HEK293 (cell line): ENCODE data around the gene TMCC1.
A peak's percentile ranks its signal among the peaks of the same experiment; 100 is the strongest.

Source experiments
- CTCF ChIP-seq: fragments of 450-650 bp; formaldehyde crosslinking; IDR thresholded peaks from 2 replicates; pipeline ENCODE4 v1.5.1; 2016; ENCODE audit warnings: missing biosample characterization, missing genetic modification characterization
- PRDM1 ChIP-seq: fragments of 450-650 bp; formaldehyde crosslinking; IDR thresholded peaks from 2 replicates; pipeline ENCODE4; 2016; ENCODE audit warnings: missing biosample characterization, missing genetic modification characterization
- ZFP3 ChIP-seq: fragments of 450-650 bp; formaldehyde crosslinking; IDR thresholded peaks from 2 replicates; pipeline ENCODE4 v1.5.1; 2016; ENCODE audit warnings: low read depth, missing biosample characterization, missing genetic modification characterization
- ZNF248 ChIP-seq: fragments of 450-650 bp; formaldehyde crosslinking; IDR thresholded peaks from 2 replicates; pipeline ENCODE4 v1.5.1; 2017; ENCODE audit warnings: missing biosample characterization, missing genetic modification characterization
- ZNF416 ChIP-seq: fragments of 450-650 bp; formaldehyde crosslinking; IDR thresholded peaks from 2 replicates; pipeline ENCODE4 v1.5.1; 2016; ENCODE audit warnings: missing biosample characterization, missing genetic modification characterization
- ZNF629 ChIP-seq: fragments of 450-650 bp; formaldehyde crosslinking; IDR thresholded peaks from 2 replicates; pipeline ENCODE4 v1.5.1; 2017; ENCODE audit warnings: missing biosample characterization, missing genetic modification characterization
- TF ChIP-seq, protein P1 (sequence below): fragments of 450-650 bp; formaldehyde crosslinking; IDR thresholded peaks from 2 replicates; pipeline ENCODE4 v1.5.1; 2017; ENCODE audit warnings: missing biosample characterization, missing genetic modification characterization

DNA sequence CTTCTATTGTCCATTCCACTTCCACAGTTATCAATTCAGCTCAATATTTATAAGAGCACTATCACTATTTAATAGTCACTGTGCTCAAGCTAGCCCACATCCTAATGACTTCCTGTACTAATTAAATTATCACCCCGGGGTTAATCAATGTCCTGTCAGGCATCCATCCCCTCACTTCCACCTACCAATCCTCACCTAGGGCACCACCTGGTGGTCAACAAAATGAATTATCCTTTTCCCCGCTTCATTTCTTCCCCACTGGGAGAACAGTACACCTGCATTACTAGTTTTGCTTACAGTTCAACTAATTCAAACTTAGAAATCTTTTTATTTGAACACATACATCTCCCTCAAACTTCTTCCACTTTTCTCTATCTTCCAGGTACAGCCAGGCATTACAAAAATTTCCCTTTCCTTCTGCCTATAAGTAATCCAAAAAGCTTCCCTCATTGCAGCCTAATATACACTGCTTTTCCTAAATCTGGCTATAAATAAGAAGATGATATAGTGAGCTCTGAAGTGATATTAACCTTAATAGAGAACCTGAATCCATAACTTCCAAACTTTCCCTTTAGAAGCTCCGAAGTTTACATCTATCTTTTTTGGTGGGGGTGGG is 68.5 kb downstream of the TMCC1 start:
- TF ChIP-seq CTCF (tag by site-specific recombination) (peak; percentile 64), ZNF416 (tag by site-specific recombination) (no peak), PRDM1 (tag by site-specific recombination) (no peak), ZNF248 (no peak), ZNF629 (tag by site-specific recombination) (no peak), ZFP3 (tag by site-specific recombination) (no peak)
- TF ChIP-seq, protein P1, sequence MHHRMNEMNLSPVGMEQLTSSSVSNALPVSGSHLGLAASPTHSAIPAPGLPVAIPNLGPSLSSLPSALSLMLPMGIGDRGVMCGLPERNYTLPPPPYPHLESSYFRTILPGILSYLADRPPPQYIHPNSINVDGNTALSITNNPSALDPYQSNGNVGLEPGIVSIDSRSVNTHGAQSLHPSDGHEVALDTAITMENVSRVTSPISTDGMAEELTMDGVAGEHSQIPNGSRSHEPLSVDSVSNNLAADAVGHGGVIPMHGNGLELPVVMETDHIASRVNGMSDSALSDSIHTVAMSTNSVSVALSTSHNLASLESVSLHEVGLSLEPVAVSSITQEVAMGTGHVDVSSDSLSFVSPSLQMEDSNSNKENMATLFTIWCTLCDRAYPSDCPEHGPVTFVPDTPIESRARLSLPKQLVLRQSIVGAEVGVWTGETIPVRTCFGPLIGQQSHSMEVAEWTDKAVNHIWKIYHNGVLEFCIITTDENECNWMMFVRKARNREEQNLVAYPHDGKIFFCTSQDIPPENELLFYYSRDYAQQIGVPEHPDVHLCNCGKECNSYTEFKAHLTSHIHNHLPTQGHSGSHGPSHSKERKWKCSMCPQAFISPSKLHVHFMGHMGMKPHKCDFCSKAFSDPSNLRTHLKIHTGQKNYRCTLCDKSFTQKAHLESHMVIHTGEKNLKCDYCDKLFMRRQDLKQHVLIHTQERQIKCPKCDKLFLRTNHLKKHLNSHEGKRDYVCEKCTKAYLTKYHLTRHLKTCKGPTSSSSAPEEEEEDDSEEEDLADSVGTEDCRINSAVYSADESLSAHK (tag by site-specific recombination) = no peak
